Small intestine (tissue), 7 donors: Measurements from ENCODE around the gene UBR4. TPM values are rescaled to one million over a fixed set of nuclear protein-coding genes. Genes with fewer than 3 reads are reported as not detected.

Experiments
- DNase-seq, 2 donors: peaks; one replicate each; pipeline versions ENCODE4 v3.0.0 to v3.0.0-alpha.2; 2013
- FAIRE-seq: peaks from 2 replicates; lab custom pipeline; 2012; peaks lifted over from hg19 to GRCh38; lab: Jason Lieb, UNC
- H3K27ac ChIP-seq, 3 donors: one replicate each; pipeline ENCODE4 v1.5.1; 2013; ENCODE audit warnings: low read length in 2 of 3, mild to moderate bottlenecking in 2 of 3, control low read depth in 1 of 3, inconsistent platforms in 1 of 3, low read depth in 1 of 3, moderate library complexity in 1 of 3
- H3K27me3 ChIP-seq, 3 donors: one replicate each; pipeline ENCODE4 v1.6.1; 2013; ENCODE audit warnings: low read length in 3 of 3, inconsistent platforms in 1 of 3; ENCODE audit not compliant: control insufficient read depth in 3 of 3, insufficient read depth in 3 of 3
- H3K36me3 ChIP-seq, 3 donors: one replicate each; pipeline ENCODE4 v1.6.1; 2013; ENCODE audit warnings: low read length in 3 of 3, inconsistent platforms in 1 of 3, low read depth in 1 of 3, mild to moderate bottlenecking in 1 of 3, moderate library complexity in 1 of 3; ENCODE audit not compliant: control insufficient read depth in 3 of 3, insufficient read depth in 2 of 3
- H3K4me1 ChIP-seq, 3 donors: one replicate each; pipeline ENCODE4 v1.6.1; 2013; ENCODE audit warnings: low read length in 2 of 3, inconsistent platforms in 1 of 3, low read depth in 1 of 3, mild to moderate bottlenecking in 1 of 3, moderate library complexity in 1 of 3; ENCODE audit not compliant: control insufficient read depth in 3 of 3, insufficient read depth in 2 of 3
- H3K4me3 ChIP-seq, 3 donors: one replicate each; pipeline ENCODE4 v1.5.1; 2013; ENCODE audit warnings: low read length in 3 of 3, control low read depth in 1 of 3, inconsistent platforms in 1 of 3, low read depth in 1 of 3, mild to moderate bottlenecking in 1 of 3, moderate library complexity in 1 of 3
- H3K9me3 ChIP-seq, 2 donors: one replicate each; pipeline ENCODE4 v1.6.1; 2013; ENCODE audit warnings: low read depth in 1 of 2, low read length in 1 of 2; ENCODE audit not compliant: control insufficient read depth in 2 of 2, insufficient read depth in 1 of 2
- WGBS, 3 donors: extraction: QIAGEN DNeasy Blood & Tissue Kit; methylation state at CpG; one replicate each; pipeline ENCODE4 v1.1.7; 2013; 5-methylcytosine and 5-hydroxymethylcytosine counted together
- polyA plus RNA-seq, 4 donors: library from polyadenylated mRNA; stranded (reverse) in 3 of 4; unstranded in 1 of 4; fragments of 200-250 nt in 3 of 4; fragments of 120-200 nt in 1 of 4; gene quantifications; one replicate each; pipeline versions ENCODE4 v1.2.1 to v1.2.3, GENCODE V29; 2013
- donor health status: healthy with polysubstance abuse.
- donor health status: control.
- donor health status: control.
- donor health status: Bipolar disorder and iron deficiency.
- donor health status: healthy.

The UBR4 gene
- polyA plus RNA-seq, 4 donors: 85.9 to 275 (median 143) TPM

DNA sequence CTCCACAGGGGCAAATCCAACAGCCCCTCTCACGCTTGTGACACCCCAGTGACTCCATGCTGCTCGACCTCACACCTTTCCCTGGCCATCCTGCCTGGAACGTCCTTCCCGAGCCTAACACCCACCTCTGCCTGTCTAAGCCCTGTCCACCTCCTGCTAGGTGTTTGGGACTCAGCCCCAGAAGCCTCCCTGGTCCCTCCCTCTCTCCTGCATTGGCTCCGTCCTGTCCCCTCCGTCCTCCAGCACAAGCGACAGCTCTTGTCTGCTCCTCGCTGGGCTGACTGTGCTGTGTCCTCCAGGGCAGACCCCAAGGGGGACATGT is 151.6 kb downstream of the UBR4 start:
- H3K27ac ChIP-seq: no peak overlapping the region
- H3K4me3 ChIP-seq: no peak overlapping the region
- no peaks in the 10 kb centered on the region for H3K36me3 ChIP-seq
- H3K9me3 ChIP-seq: peaks cover 0 to 3% of the 10 kb centered on the region in 2 donors
- H3K27me3 ChIP-seq: peaks cover 0 to 30% (median 10%) of the 10 kb centered on the region in 3 donors
- FAIRE-seq (no peak), DNase-seq (no peak)
- H3K4me1 ChIP-seq: no peaks in the 10 kb centered on the region
- WGBS, 3 donors: 32 to 43% (median 38%) methylated on average over 8 of the region's 8 CpGs

- 24 to 54% (median 46%) methylated on average over 14 to 15 of the region's 15 CpGs for WGBS, 3 donors
- FAIRE-seq (no peak), DNase-seq (no peak)
- no peaks in the 10 kb centered on the region for H3K4me1 ChIP-seq
- H3K27ac ChIP-seq: no peak overlapping the region
- peaks cover 0 to 3% of the 10 kb centered on the region in 2 donors for H3K9me3 ChIP-seq
- no peak overlapping the region for H3K4me3 ChIP-seq
- H3K27me3 ChIP-seq: peaks cover 0 to 34% (median 10%) of the 10 kb centered on the region in 3 donors
- H3K36me3 ChIP-seq: no peaks in the 10 kb centered on the region
Observed at GRCh38 chr1:19057784-19058475, 152.1 kb downstream of the UBR4 start.

GRCh38 chr1:19057182-19057779 is 152.8 kb downstream of the UBR4 start:
- Histone ChIP-seq H3K27ac (no peak overlapping the region), H3K36me3 (no peaks in the 10 kb centered on the region), H3K9me3 (peaks cover 0 to 2% of the 10 kb centered on the region in 2 donors), H3K27me3 (peaks cover 0 to 36% (median 10%) of the 10 kb centered on the region in 3 donors), H3K4me1 (no peaks in the 10 kb centered on the region), H3K4me3 (no peak overlapping the region)
- FAIRE-seq: no peak
- WGBS, 3 donors: 63 to 73% (median 70%) methylated on average over 14 of the region's 14 CpGs
- no peak for DNase-seq

DNA sequence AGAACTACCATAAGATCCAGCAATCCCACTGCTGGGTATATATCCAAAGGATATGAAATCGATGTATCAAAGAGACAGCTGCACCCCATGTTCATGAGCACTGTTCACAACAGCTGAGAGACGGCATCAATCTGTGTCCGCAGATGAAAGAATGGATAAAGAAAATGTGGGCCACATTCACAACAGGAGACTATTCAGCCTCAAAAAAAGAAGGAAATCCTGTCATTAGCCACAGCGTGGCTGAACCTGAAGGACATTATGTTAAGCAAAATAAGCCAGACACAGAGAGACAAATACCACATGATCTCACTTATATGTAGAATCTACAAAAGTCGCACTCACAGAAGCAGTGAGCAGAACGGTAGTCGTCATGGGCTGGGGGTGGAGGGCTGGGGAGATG is 154.4 kb downstream of the UBR4 start:
- no peaks in the 10 kb centered on the region for H3K4me1 ChIP-seq
- no peaks in the 10 kb centered on the region for H3K36me3 ChIP-seq
- H3K9me3 ChIP-seq: no peaks in the 10 kb centered on the region
- H3K27me3 ChIP-seq: peaks cover 0 to 39% (median 10%) of the 10 kb centered on the region in 3 donors
- no peak overlapping the region for H3K27ac ChIP-seq
- DNase-seq: no peak
- no peak for FAIRE-seq
- H3K4me3 ChIP-seq: no peak overlapping the region
- WGBS, 3 donors: 47 to 59% (median 53%) methylated on average over 7 of the region's 7 CpGs

GRCh38 chr1:19055001-19055400 is 155.1 kb downstream of the UBR4 start:
- Histone ChIP-seq H3K9me3 (no peaks in the 10 kb centered on the region), H3K4me3 (no peak overlapping the region), H3K27ac (no peak overlapping the region), H3K27me3 (peaks cover 0 to 39% (median 10%) of the 10 kb centered on the region in 3 donors), H3K36me3 (no peaks in the 10 kb centered on the region), H3K4me1 (no peaks in the 10 kb centered on the region)
- FAIRE-seq: no peak
- 23 to 33% (median 27%) methylated on average over 11 of the region's 11 CpGs for WGBS, 3 donors
- no peak for DNase-seq

- H3K36me3 ChIP-seq: no peaks in the 10 kb centered on the region
- peaks cover 0 to 39% (median 10%) of the 10 kb centered on the region in 3 donors for H3K27me3 ChIP-seq
- FAIRE-seq (no peak), DNase-seq (no peak)
- H3K27ac ChIP-seq: no peak overlapping the region
- no peaks in the 10 kb centered on the region for H3K9me3 ChIP-seq
- H3K4me3 ChIP-seq: no peak overlapping the region
- WGBS, 3 donors: 16 to 51% (median 33%) methylated on average over 14 to 15 of the region's 15 CpGs
- no peaks in the 10 kb centered on the region for H3K4me1 ChIP-seq
Observed at GRCh38 chr1:19054216-19054615, 155.8 kb downstream of the UBR4 start.

GRCh38 chr1:19053486-19053885 is 156.6 kb downstream of the UBR4 start:
- 44 to 60% (median 54%) methylated on average over 8 of the region's 8 CpGs for WGBS, 3 donors
- Histone ChIP-seq H3K4me3 (no peak overlapping the region), H3K27ac (no peak overlapping the region), H3K36me3 (no peaks in the 10 kb centered on the region), H3K4me1 (no peaks in the 10 kb centered on the region), H3K9me3 (no peaks in the 10 kb centered on the region), H3K27me3 (peaks cover 0 to 33% (median 6%) of the 10 kb centered on the region in 3 donors)
- DNase-seq: no peak
- FAIRE-seq: no peak

DNA sequence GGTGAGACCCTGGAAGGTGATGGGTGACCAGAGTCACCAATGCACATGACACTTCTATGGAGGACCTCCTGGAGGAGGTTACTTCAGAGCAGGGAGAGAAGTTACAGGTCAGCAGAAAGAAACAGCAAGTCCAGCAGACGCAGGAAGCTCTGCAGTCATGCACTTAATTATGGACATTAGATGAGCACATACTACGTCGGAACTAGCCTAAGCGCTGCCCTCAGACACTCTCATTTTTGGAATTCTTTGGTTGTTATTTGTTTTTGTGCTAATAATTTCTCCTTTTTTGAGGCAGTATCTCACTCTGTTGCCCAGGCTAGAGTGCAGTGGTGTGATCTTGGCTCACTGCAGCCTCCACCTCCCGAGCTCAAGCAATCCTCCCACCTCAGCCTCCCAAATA is 160.3 kb downstream of the UBR4 start:
- no peak overlapping the region for H3K27ac ChIP-seq
- 91 to 98% (median 92%) methylated on average over 5 of the region's 5 CpGs for WGBS, 3 donors
- H3K9me3 ChIP-seq: no peaks in the 10 kb centered on the region
- no peaks in the 10 kb centered on the region for H3K4me1 ChIP-seq
- H3K27me3 ChIP-seq: peaks cover 0 to 19% (median 4%) of the 10 kb centered on the region in 3 donors
- H3K36me3 ChIP-seq: no peaks in the 10 kb centered on the region
- no peak overlapping the region for H3K4me3 ChIP-seq
- FAIRE-seq: no peak
- no peak for DNase-seq
